Fibroblast of skin of left quadriceps (primary cell): ENCODE measurements around the gene OVOL3.

Source experiments
- DNase-seq, 2 experiments: peaks; one replicate each; pipeline ENCODE4 v3.0.0-alpha.2; 2013; ENCODE audit warnings: low read depth in 2 of 2

Gene OVOL3

DNA sequence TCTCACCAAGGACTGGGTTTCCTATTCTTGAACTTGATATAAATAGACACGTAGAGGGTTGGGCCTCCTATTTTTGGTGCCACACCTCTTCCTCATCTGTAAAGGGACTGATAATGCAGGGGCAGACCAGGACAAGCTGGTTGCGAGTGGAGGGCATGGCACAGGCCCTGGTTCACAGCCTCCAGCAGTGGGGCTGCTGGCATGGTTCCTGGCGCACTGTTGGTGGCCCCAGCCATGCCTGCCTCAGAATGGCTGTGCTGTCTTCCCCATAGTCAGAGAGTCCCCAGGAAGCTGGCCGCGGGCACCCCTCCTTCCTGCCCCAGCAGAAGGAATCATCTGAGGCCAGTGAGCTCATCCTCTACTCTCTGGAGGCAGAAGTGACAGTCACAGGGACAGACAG lies 10.5 kb upstream of the OVOL3 start:
- no peak for DNase-seq

DNA sequence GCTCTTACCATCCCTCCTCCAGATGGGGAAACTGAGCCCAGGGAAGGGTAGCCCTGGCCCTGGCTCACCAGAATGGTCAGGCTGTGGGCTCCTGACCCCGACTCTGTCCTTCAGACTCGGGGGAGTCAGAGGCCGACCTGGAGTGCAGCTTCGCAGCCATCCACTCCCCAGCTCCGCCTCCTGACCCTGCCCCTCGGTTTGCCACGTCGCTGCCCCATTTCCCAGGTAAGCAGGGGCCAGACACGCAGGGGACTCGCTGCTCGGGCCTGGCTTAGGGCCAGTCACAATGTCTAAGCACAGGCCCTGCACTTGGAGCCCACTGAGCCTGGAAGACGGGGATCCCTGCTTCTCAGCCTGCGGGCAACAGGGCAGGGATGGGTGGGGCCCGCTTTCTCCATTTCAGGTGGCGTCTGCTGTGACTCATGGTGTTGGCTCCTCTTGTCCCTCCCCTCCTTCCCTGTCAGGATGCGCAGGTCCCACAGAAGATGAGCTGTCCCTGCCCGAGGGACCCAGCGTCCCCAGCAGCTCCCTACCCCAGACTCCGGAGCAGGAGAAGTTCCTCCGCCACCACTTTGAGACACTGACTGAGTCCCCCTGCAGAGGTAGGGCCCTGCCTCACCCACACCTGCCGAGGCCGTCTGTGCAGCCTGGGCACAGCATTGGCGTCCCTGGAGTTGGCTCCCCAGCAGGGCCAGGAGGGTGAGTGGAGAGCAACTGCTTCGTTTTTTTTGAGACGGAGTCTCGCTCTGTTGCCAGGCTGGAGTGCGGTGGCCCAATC lies 9.2 kb upstream of the OVOL3 start:
- DNase-seq, result no peak

DNA sequence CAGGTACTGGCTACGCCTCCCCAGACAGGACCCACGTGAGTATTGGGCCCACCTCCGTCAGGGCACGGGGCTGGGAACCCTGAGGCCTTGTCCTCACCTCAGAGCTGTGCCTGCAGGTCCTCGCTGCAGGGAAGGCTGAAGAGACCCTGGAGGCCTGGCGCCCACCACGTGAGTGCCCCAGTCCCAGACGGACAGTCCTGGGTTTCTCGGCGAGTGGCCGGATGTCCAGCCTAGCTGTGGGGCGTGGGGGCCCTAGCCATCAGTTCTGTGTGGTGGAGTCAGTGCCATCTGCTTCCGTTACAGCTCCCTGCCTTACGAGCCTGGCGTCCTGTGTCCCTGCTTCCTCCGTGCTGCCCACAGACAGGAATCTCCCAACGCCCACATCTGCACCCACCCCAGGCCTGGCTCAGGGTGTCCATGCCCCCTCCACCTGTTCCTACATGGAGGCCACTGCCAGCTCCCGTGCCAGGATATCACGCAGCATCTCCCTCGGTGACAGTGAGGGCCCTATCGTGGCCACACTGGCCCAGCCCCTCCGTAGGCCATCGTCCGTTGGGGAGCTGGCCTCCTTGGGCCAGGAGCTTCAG lies 7.8 kb upstream of the OVOL3 start:
- no peak for DNase-seq

DNA sequence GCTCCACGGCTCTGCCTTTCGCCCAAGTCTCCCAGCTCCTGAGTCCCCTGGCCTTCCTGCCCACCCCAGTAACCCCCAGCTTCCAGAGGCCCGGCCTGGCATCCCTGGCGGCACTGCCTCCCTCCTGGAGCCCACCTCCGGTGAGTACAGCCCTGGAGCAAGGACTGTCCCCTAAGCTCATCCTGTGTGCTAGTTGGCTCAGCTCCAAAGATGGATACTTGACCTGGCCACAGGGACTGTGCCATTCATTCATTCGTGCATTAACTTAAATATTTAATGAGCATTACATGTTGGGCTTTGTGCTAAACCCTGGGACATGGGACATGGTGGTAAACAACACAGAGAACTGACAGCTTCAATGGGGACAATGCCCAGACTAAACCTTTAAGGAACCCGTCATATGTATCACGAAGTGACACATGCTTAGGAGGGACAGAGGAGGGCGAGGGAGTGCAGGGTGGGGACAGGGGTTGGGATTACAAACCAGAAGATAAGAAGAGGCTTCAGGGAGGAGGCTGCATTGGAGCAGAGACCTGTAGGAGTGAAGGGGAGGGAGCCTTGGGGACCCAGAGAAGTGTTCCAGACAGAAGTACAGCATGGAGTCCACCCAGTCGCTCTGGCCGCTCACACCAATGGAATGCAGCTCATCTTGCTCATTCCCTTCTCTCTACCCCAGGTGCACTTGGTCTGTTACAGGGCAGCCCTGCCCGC lies 6.9 kb upstream of the OVOL3 start:
- DNase-seq, result no peak

DNA sequence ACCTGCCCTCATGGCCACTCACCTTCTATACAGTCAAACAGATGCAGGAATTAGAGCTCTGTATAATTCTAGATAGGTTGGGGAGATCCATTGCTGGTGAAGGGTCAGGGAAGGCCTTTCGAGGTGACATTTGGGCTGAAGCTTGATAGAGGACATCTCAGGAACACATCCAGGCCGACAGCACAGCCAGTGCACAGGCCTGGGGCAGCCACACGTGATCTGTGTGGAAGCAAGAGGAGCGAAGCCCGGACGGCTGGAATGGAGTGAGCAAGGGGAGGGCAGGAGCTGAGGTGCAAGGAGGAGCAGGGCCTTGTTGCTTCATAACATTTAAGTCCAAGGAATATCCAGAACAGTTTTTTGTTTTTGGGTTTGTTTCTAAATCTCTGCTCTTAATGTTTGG lies 4.5 kb upstream of the OVOL3 start:
- no peak for DNase-seq

DNA sequence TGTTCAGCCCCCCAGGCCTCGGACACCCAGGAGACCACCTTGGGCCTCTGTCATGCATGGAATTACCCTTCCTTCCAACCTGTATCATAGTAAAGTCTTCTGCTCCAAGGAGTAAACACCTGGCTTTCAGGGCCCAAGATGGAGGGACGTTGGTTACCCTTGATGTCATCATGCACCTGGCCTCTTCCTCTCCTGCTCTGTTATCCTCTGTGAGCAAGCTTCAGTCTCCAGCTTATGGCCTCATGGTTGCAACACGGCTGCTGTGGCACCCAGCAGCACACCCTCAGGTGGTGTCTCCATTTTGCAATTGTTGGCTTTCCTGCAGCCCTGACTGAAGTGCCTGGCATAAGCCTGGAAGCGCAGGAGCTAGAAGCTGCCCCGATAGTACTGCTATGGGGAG lies 4.0 kb upstream of the OVOL3 start:
- DNase-seq, result no peak

DNA sequence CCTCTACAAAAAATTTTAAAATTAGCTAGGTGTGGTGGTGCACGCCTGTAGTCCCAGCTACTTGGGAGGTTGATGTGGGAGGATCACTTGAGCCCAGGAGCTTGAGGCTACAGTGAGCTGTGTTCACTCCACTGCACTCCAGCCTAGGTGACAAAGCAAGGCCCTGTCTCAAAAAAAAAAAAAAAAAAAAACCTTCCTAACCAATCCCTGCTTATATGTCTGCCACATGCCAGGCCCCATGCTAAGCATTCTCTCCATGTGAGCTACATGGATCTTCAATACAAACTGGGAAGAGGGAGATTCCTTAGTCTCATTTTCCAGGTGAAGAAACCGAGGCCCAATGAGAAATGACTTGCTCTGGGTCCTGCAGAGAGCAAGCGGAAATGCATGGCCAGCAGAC lies 2.3 kb upstream of the OVOL3 start:
- DNase-seq, result no peak

DNA sequence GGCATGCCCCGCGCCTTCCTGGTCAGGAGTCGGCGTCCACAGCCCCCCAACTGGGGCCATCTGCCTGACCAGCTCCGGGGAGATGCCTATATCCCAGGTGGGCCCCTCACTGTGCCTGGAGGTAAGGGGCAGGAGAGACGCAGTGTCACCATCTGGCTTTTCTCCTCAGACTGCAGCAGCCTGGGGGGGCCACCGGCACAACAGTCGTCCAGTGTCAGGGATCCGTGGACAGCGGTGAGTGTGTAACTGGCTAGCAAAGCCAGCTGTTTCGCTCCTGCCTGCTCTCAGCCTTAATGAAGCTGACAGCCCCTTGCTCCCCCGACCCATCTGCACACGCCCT lies 227 bp downstream of the OVOL3 start:
- no peak for DNase-seq

DNA sequence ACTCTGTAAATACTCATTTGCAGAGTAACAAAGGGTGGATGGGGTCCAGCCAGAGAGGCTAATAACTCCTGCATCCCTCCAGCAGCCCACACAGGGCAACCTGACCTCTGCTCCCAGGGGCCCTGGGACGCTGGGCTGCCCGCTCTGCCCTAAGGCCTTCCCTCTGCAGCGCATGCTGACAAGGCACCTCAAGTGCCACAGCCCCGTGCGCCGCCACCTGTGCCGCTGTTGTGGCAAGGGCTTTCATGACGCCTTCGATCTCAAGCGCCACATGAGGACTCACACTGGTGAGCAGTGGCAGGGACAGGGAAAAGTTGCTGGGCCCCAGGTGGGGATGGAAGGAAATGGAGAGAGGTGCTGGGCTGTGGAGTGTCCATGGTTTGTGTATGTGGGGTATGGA lies 1.7 kb downstream of the OVOL3 start:
- DNase-seq, result no peak

DNA sequence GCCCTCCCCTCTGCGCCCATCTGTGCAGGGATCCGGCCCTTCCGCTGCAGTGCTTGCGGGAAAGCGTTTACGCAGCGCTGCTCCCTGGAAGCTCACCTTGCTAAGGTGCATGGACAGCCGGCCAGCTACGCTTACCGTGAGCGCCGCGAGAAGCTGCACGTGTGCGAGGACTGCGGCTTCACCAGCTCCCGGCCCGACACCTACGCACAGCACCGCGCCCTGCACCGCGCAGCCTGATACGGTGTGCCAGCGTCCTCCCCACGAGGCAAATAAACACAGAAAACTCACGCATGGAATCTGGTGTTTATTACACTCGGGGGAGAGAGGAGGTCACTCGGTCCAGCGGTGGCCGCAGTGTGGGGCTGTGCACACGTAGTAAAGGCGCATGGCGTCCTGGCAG lies 2.5 kb downstream of the OVOL3 start:
- DNase-seq, result no peak

DNA sequence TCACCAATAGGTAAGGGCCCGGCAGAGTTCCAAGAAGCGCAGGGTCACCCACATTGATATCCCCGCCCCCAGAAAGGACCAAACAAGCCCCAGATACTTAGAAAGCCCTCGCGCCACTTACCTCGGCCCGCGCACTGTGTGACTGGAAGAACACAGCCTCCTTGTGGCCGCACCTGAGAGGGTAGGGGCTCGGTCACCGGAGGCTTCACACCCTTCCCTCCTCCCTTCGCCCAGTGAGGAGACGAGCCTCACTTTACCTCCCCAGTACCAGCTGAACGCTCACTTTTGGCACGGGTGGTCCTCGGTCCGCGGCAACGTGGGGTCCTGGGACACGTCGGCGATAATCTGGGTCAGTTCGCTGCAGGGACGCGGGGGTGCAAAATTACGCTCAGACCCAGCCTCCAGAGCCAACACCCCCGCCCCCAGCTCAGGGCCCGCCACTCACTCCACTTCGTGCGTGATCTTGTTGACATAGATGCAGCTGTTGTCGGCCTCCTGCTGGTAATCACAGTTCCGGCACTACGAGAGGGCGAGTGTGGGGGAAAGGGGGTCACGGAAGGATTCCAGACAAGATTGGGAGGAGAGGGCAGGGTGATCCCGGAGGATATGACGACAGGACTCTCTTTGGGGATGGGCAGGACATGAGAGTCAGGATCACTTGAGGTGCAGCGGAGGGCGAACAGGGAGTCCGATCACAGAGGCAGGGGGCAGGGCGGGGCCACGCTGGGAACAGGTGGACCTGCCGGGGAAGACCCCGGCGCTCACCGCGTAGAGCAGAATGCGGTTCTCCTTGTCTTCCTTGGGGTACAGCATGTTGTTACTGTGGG lies 3.2 kb downstream of the OVOL3 start:
- DNase-seq, result no peak

DNA sequence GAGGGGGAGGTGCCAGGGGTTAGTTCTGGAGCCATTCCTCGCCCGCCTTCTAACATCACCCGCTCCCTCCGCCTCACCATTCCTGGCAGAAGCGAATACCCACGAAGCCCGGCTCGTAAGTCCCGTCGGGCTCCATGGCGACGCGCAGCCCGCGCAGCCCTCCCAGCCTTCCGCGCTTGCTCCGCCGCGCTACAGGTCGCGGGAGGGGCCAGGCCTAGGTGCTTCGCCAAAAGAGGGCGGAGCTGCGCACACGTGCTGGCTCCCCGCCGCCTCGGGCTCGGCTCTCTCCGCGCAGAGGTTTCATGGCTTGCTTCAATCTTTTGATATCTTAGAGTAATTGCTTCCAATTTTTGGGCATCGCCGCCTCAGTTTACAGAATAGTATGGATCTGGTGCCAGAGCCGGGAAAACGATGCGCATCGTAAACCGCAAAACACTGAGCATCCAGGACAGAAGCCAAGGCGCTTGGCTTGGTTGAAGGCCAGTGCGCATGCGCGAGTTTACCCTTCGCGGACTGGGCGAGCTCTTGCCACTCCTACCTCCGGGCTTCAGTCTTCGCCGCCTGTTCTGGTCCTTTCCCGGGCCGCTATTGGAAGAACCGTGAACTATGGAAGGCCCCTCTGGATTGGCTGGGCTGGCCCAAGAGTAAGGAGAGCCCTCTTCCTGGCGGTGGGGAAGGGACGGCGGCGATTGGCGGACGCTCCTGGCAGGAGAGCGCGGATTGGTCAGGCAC lies 3.9 kb downstream of the OVOL3 start, which contains the start of gene POLR2I:
TSS of gene POLR2I (minus strand) at position 155 of the 732 bp plus-strand sequence. CDS start at position 136, 19 bp downstream.
- DNase-seq, result peak; percentile 100

DNA sequence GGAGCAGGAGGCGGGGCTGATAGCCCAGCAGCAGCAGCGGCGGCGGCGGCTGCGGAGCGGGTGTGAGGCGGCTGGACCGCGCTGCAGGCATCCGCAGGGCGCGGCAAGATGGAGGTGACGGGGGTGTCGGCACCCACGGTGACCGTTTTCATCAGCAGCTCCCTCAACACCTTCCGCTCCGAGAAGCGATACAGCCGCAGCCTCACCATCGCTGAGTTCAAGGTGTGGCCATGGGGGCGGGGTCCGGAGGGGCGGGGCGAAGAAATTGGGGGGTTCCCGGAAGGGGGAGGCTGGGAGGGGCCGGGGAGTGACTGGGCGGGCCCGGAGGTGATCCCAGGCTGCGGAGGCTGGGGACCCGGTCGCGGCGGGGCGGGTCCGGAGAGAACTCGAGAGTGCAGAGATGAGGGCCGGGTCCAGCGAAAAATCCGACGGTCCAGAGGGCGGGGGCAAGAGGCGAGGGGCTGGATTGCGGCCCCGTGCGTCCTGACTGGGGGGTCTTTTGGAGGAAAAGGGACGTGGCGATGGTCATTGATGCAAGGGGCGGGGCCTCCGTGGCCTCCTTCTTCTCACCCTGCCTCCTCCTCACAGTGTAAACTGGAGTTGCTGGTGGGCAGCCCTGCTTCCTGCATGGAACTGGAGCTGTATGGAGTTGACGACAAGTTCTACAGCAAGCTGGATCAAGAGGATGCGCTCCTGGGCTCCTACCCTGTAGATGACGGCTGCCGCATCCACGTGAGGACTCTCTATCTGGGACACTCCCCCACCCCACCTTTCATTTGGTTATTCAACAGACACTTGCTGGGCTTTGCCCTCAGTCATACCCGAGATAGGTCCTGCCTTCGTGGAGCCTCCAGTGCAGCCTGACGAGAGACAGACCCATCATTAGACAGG lies 4.8 kb downstream of the OVOL3 start, which contains the start of gene TBCB:
TSS of gene TBCB (plus strand) at position 16 of the 891 bp plus-strand sequence. CDS start at position 109, 93 bp downstream.
- no peak for DNase-seq

DNA sequence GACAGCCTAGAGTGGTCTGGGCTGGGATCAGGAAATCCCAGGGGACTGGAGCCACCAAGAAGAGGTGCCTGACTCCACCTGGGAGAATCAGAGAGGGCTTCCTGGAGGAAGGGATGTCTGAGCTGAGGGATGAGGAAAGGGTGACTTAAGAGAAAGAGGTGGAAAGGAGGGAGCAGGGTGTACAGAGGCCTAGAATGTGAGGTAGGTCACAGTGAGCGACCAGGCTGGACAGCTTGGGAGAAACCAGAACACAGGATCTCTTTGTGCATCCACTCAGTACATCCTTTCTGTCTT lies 5.3 kb downstream of the OVOL3 start:
- no peak for DNase-seq

DNA sequence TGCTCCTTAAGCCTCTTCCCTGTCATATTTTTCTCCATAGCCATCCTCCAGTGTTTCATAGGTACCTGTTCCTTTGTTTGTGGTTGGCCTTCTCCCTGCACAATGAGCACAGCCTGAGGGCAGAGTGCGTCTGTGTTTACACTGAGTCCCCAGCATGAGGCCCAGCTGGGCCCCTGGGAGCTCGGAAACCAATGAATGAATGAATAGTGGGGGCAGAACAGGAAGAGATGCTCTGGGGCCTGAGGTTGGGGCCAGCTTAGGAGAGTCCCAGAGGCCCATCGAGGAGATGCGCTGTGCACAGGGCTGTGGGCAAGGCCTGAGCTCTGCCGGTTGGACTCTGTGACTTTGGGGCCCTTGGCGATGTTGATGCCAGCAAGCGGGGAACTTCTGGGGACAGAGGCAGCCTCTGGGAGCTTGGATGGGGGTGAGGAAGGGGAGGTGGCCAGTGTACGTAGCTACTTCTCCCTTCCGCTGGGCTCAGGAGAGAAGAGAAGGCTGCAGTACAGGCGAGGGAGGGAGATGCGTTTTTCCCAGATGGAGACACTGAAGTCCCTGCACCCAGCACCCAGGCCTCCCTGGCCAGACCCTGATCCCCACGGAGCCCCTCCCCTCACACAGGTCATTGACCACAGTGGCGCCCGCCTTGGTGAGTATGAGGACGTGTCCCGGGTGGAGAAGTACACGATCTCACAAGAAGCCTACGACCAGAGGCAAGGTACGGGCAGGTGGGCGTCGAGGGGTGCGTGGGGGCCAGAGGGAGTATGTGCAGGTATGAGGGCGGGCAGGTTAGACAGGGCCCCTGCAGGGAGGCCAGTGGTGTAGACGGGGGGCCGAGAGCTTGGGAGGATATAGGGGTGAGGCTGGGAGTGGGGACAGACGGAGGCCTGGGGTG lies 9.4 kb downstream of the OVOL3 start:
- no peak for DNase-seq

DNA sequence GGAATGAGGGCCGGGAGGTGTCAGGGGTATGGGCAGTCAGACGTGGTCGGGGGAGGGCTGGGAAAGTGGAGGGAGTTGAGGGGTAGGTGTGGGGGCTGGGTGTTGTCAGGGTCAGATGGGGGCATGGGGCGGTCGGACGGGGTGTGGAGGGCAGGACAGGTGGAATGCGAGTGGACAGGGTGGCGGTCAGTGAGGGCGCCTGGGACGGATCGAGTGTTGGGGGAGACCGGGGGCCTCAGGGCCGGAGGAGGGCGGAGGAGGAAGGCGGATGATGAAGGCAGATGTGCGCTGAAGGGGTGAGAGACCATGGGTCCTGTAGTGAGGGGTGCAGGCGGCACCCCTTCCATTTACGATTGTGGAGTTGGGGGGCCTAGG lies 10.0 kb downstream of the OVOL3 start:
- DNase-seq, result no peak

DNA sequence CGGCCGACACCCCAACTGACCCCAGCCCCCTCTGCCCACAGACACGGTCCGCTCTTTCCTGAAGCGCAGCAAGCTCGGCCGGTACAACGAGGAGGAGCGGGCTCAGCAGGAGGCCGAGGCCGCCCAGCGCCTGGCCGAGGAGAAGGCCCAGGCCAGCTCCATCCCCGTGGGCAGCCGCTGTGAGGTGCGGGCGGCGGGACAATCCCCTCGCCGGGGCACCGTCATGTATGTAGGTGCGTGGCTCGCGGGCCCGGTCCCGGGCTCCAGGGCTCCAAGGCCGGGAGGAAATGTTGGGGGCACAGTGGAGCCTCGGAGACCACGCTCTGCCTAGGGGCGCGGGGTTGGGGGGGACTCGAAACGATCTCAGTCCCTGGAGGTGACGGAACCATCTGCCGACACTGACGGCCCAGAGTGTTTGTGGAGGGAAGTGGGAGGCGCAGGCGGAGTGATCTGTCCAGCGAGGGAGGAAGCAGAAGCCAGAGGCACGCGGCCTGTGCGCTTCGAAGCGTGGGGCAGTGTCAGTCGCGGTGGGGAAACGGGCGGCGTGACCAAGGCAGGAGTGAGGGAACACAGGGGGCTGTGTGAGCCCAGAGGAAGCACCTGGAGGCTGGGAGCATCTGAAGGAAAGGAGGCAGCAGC lies 10.7 kb downstream of the OVOL3 start:
- no peak for DNase-seq

DNA sequence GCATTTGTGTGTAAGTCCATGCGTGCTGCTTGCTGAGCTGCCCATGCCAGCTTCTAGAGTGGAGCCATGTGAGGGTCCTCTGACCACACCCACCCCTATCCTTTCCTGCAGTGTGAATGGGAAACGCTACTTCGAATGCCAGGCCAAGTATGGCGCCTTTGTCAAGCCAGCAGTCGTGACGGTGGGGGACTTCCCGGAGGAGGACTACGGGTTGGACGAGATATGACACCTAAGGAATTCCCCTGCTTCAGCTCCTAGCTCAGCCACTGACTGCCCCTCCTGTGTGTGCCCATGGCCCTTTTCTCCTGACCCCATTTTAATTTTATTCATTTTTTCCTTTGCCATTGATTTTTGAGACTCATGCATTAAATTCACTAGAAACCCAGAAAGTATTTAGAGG lies 14.6 kb downstream of the OVOL3 start:
- DNase-seq, result no peak

DNA sequence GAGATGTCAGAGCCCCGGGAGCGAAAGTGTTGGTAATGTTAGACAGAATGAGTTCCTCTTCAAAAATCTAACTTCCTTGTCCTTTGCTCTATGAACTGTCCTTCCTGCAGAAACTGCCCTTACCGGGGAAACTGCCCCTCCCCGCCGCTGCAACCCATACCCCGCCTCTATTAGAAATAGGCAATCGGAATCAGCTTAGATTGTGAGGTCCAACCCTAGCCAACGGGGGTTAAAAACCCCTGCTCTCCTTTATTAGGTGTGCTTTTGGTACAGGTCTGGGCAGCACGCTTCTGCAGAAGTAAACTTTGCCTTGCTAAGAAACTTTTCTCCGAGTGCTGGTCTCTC lies 17.4 kb downstream of the OVOL3 start:
- no peak for DNase-seq
